ENCODE measurements around the gene CYTH4. TPM values are rescaled to one million over a fixed set of nuclear protein-coding genes. Genes with fewer than 3 reads are reported as not detected.

Gene CYTH4
- total and polyA plus RNA-seq, 4 donors, result 1.9 to 9.9 (median 5.9) TPM

DNA sequence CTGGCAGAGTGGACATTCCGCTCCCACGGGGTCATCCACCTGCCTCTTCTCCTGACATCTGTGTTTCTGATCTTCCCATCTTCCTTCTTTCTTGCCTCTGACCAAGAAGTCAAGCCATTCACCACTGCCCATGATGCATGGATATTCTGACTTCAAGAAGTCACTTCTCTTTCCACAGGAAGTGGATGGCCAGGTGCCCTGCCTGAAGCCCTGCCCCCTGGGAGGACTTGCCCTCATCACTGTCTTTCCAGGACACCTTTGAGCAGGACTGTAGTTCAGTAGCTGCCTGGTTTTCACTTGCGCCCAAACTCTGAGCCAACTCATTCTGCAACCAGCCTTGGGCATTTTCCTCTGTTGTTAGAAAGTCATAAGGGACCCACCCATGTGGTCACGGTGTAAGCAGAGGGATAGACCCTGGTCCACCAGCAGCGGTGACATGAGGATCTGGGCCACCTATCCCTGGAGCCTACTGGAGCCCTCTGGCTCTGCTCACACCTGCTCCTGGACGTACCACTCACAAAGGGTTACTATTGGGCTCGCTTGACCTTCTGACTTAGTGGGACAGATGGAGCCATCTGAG lies 6.9 kb downstream of the CYTH4 start:
- Histone ChIP-seq H3K36me3 (ENCODE audit: control insufficient read depth in 4 of 4, insufficient read depth in 3 of 4, low read depth in 1 of 4, low read length in 3 of 4) (peaks cover 0 to 4% (median 0%) of the 10 kb centered on the region in 4 donors), H3K27me3 (ENCODE audit: control insufficient read depth in 4 of 4, insufficient read depth in 4 of 4, low read length in 3 of 4) (peaks cover 0 to 4% (median 0%) of the 10 kb centered on the region in 4 donors), H3K4me3 (ENCODE audit: low read depth in 1 of 3, low read length in 3 of 3) (no peak overlapping the region), H3K9me3 (ENCODE audit: control insufficient read depth in 4 of 4, low read length in 3 of 4) (no peaks in the 10 kb centered on the region), H3K4me1 (ENCODE audit: control insufficient read depth in 4 of 4, insufficient read depth in 4 of 4, low read length in 3 of 4) (no peaks in the 10 kb centered on the region), H3K9ac (ENCODE audit: low read depth in 1 of 2, low read length in 2 of 2) (no peak overlapping the region), H3K27ac (ENCODE audit: low read depth in 1 of 2, low read length in 2 of 2) (no peak overlapping the region)
- 87% methylated on average over 7 of the region's 7 CpGs for WGBS
- no peak for DNase-seq (ENCODE audit: low spot score)
- TF ChIP-seq EGR1 (IDR thresholded peaks at IDR 0.05; ENCODE audit: low read depth in 2 of 2) (no peak), RXRA (IDR thresholded peaks at IDR 0.05) (no peak), HNF4G (IDR thresholded peaks at IDR 0.05) (no peak)

DNA sequence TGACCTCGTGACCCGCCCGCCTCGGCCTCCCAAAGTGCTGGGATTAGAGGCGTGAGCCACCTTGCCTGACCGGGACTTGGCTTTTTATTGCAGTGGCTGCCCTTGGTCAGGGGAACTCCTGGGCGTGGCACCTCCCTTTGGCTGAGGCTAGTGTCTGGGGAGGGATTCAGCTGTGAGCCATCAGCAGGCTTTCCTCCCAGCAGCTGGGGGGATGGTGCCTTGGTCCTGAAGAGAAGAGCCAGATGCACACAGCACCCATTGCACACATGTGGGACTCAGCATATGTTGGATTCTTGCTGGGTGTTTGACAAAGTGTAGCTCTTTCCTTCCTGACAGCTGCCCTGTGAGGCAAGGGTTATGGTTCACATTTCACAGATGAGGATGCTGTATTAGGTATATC lies 8.4 kb downstream of the CYTH4 start:
- WGBS, result 73% methylated on average over 7 of the region's 7 CpGs
- TF ChIP-seq FOXA2 (IDR thresholded peaks at IDR 0.05), result no peak
- TF ChIP-seq, protein P1, sequence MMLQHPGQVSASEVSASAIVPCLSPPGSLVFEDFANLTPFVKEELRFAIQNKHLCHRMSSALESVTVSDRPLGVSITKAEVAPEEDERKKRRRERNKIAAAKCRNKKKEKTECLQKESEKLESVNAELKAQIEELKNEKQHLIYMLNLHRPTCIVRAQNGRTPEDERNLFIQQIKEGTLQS (IDR thresholded peaks at IDR 0.05), result no peak
- H3K9me3 ChIP-seq (ENCODE audit: control insufficient read depth in 4 of 4, low read length in 3 of 4), result no peaks in the 10 kb centered on the region
- H3K27ac ChIP-seq (ENCODE audit: low read depth in 1 of 2, low read length in 2 of 2), result no peak overlapping the region
- H3K27me3 ChIP-seq (ENCODE audit: control insufficient read depth in 4 of 4, insufficient read depth in 4 of 4, low read length in 3 of 4), result peaks cover 0 to 4% (median 0%) of the 10 kb centered on the region in 4 donors
- no peak overlapping the region for H3K9ac ChIP-seq (ENCODE audit: low read depth in 1 of 2, low read length in 2 of 2)
- no peak for DNase-seq (ENCODE audit: low spot score)
- H3K4me1 ChIP-seq (ENCODE audit: control insufficient read depth in 4 of 4, insufficient read depth in 4 of 4, low read length in 3 of 4), result no peaks in the 10 kb centered on the region
- peaks cover 0 to 4% (median 0%) of the 10 kb centered on the region in 4 donors for H3K36me3 ChIP-seq (ENCODE audit: control insufficient read depth in 4 of 4, insufficient read depth in 3 of 4, low read depth in 1 of 4, low read length in 3 of 4)
- no peak overlapping the region for H3K4me3 ChIP-seq (ENCODE audit: low read depth in 1 of 3, low read length in 3 of 3)

DNA sequence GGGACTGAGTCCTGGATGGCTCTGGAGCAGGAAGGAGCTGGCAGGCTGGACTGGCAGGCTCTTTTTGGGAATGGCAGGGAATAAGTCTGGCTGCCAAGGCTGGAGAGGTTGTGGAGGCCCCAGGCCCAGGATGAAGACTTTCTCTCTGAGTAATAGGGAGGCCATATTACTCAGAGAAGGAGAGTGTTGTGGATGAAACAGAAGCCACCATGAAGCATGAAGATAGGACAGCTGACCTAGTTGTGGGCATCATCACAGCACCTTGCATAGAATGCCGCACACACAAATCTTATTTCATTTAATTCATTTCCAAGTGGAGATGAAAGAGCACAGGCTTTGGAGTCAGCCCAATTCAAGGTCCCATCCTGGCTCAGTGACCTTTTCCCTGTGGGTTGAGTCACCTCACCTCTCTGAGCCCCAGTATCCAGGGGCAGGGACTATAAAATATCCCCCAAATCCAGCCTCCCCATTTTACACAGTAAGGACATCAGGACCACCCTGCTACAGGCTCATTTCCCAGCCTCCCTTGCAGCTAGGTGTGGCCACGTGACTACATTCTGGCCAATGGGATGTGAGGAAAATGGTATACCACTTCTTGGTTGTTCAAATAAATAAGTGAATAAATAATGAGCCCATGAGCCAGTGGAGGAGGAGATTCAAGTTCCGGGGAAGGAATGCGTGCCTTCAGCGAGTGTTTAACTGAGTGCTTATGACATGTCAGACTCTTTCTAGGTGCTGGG lies 9.4 kb downstream of the CYTH4 start:
- Histone ChIP-seq H3K4me3 (ENCODE audit: low read depth in 1 of 3, low read length in 3 of 3) (no peak overlapping the region), H3K4me1 (ENCODE audit: control insufficient read depth in 4 of 4, insufficient read depth in 4 of 4, low read length in 3 of 4) (no peaks in the 10 kb centered on the region), H3K9ac (ENCODE audit: low read depth in 1 of 2, low read length in 2 of 2) (no peak overlapping the region), H3K9me3 (ENCODE audit: control insufficient read depth in 4 of 4, low read length in 3 of 4) (no peaks in the 10 kb centered on the region), H3K27ac (ENCODE audit: low read depth in 1 of 2, low read length in 2 of 2) (no peak overlapping the region), H3K27me3 (ENCODE audit: control insufficient read depth in 4 of 4, insufficient read depth in 4 of 4, low read length in 3 of 4) (peaks cover 0 to 4% (median 0%) of the 10 kb centered on the region in 4 donors), H3K36me3 (ENCODE audit: control insufficient read depth in 4 of 4, insufficient read depth in 3 of 4, low read depth in 1 of 4, low read length in 3 of 4) (peaks cover 0 to 4% (median 0%) of the 10 kb centered on the region in 4 donors)
- no peak for DNase-seq (ENCODE audit: low spot score)
- WGBS, result 98% methylated on average over 5 of the region's 5 CpGs
- TF ChIP-seq TAF1 (conservative IDR thresholded peaks at IDR 0.05) (no peak), NR2F2 (IDR thresholded peaks at IDR 0.05) (no peak), HNF4A (conservative IDR thresholded peaks at IDR 0.05) (no peak), FOXA2 (IDR thresholded peaks at IDR 0.05) (no peak), GABPA (IDR thresholded peaks at IDR 0.05 in 1 of 2, conservative IDR thresholded peaks at IDR 0.05 in 1 of 2) (no peak), YY1 (IDR thresholded peaks at IDR 0.05) (no peak), SP1 (IDR thresholded peaks at IDR 0.05) (no peak), EGR1 (IDR thresholded peaks at IDR 0.05; ENCODE audit: low read depth in 2 of 2) (no peak), HNF4G (IDR thresholded peaks at IDR 0.05) (no peak), RAD21 (IDR thresholded peaks at IDR 0.05) (no peak)
- TF ChIP-seq, protein P2, sequence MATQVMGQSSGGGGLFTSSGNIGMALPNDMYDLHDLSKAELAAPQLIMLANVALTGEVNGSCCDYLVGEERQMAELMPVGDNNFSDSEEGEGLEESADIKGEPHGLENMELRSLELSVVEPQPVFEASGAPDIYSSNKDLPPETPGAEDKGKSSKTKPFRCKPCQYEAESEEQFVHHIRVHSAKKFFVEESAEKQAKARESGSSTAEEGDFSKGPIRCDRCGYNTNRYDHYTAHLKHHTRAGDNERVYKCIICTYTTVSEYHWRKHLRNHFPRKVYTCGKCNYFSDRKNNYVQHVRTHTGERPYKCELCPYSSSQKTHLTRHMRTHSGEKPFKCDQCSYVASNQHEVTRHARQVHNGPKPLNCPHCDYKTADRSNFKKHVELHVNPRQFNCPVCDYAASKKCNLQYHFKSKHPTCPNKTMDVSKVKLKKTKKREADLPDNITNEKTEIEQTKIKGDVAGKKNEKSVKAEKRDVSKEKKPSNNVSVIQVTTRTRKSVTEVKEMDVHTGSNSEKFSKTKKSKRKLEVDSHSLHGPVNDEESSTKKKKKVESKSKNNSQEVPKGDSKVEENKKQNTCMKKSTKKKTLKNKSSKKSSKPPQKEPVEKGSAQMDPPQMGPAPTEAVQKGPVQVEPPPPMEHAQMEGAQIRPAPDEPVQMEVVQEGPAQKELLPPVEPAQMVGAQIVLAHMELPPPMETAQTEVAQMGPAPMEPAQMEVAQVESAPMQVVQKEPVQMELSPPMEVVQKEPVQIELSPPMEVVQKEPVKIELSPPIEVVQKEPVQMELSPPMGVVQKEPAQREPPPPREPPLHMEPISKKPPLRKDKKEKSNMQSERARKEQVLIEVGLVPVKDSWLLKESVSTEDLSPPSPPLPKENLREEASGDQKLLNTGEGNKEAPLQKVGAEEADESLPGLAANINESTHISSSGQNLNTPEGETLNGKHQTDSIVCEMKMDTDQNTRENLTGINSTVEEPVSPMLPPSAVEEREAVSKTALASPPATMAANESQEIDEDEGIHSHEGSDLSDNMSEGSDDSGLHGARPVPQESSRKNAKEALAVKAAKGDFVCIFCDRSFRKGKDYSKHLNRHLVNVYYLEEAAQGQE (IDR thresholded peaks at IDR 0.05), result no peak
- TF ChIP-seq, protein P1 (IDR thresholded peaks at IDR 0.05), result no peak
- TF ChIP-seq, protein P3, sequence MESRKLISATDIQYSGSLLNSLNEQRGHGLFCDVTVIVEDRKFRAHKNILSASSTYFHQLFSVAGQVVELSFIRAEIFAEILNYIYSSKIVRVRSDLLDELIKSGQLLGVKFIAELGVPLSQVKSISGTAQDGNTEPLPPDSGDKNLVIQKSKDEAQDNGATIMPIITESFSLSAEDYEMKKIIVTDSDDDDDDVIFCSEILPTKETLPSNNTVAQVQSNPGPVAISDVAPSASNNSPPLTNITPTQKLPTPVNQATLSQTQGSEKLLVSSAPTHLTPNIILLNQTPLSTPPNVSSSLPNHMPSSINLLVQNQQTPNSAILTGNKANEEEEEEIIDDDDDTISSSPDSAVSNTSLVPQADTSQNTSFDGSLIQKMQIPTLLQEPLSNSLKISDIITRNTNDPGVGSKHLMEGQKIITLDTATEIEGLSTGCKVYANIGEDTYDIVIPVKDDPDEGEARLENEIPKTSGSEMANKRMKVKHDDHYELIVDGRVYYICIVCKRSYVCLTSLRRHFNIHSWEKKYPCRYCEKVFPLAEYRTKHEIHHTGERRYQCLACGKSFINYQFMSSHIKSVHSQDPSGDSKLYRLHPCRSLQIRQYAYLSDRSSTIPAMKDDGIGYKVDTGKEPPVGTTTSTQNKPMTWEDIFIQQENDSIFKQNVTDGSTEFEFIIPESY (IDR thresholded peaks at IDR 0.05), result no peak
- TF ChIP-seq, protein P4, sequence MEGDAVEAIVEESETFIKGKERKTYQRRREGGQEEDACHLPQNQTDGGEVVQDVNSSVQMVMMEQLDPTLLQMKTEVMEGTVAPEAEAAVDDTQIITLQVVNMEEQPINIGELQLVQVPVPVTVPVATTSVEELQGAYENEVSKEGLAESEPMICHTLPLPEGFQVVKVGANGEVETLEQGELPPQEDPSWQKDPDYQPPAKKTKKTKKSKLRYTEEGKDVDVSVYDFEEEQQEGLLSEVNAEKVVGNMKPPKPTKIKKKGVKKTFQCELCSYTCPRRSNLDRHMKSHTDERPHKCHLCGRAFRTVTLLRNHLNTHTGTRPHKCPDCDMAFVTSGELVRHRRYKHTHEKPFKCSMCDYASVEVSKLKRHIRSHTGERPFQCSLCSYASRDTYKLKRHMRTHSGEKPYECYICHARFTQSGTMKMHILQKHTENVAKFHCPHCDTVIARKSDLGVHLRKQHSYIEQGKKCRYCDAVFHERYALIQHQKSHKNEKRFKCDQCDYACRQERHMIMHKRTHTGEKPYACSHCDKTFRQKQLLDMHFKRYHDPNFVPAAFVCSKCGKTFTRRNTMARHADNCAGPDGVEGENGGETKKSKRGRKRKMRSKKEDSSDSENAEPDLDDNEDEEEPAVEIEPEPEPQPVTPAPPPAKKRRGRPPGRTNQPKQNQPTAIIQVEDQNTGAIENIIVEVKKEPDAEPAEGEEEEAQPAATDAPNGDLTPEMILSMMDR (IDR thresholded peaks at IDR 0.05; ENCODE audit: low read depth, low read length, missing input control), result no peak
